NCI-H526 (cell line): ENCODE results near the gene FGF11.
A peak's percentile ranks its signal among the peaks of the same experiment; 100 is the strongest.
"Not testable (repeated sequence)": the region's sequence is repeated elsewhere in the genome, so short reads cannot be mapped to it uniquely, and the experiment has no call there.

Source experiments
- DNase-seq, 2 experiments: peaks; one replicate each; lab custom pipeline; 2025; lab: John Stamatoyannopoulos, UW

FGF11 gene

DNA sequence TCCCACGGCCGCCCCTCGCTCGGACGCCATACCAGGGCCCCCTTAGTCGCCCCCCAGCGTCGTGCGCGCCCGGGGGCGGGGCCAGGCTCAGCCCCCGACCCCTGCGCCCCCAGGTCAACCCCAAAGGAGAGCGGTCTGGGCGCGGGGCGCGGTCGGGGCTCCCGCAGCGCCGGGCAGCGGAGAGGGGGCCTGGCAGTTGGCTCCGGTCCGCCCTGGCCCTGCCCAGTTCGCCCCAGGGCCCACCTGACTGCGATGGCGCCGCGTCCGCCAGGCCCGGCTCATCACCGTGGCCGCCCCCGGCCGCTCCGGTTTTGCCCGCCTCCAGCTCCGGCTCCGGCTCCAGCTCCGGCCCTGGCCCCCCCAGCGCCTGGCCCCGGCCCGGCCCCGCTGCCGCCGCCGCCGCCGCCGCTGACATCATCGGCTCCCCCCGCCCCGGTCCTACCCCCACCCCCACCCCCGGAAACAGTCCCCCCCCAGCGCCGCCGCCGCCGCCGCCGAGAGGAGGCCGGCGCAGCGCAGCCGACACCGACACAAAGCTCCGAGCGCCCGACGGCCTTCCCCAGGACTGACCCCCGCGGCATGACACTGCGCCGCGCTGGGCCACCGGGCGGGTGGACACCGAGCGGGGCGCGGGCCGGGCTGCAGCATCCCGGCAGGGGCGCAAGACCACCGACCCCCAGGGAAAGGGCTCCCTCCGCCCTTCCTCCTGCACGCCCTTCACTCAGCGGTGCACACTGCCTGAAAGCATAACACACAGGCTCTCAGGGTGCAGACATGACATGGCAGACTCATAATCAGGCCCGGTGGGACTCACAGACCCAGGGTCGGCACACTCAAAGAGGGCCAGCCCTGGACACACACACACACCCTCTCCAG lies 40.1 kb downstream of the FGF11 start, which contains the start of gene ZBTB4:
Gene ZBTB4, minus strand, starts transcription at position 419 of the 876 bp plus-strand sequence. CDS start 12,830 bp downstream, outside the sequence.
- peak in 1 of 2 experiments; percentile 40 for DNase-seq

- DNase-seq, result no peak
Observed at GRCh38 chr17:7480089-7480384, 40.7 kb downstream of the FGF11 start.

- not testable (repeated sequence) for DNase-seq
Observed at GRCh38 chr17:7481275-7481674, 42.0 kb downstream of the FGF11 start, which contains the start of gene SLC35G6. Gene SLC35G6, plus strand, starts transcription at chr17:7481446. Its CDS starts 71 bp downstream, at chr17:7481517.

DNA sequence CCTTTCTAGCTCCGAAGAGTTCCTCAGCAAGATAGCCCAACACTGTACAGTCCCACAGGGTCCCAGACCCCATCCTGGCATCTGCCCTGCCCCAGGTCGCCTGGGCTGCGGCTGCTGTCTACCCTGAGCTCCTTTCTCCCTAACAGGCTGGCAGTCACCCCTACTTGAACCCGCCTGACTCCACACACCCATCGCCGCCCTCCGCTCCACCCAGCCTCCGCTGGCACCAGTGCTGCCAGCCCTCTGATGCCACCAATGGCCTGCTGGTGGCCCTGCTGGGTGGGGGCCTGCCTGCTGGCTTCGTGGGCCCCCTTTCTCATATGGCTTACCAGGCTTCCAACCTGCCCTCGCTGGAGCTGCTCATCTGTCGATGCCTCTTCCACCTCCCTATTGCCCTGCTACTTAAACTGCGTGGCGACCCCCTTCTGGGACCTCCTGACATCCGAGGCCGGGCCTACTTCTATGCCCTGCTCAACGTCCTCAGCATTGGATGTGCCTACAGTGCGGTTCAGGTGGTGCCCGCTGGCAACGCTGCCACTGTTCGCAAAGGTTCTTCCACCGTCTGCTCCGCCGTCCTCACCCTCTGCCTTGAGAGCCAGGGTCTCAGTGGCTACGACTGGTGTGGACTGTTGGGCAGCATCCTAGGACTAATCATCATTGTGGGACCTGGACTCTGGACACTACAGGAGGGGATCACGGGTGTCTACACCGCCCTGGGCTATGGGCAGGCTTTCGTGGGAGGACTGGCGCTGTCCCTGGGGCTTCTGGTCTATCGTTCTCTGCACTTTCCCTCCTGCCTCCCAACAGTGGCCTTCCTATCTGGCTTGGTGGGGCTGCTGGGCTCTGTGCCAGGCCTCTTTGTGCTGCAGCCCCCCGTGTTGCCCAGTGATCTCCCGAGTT lies 42.8 kb downstream of the FGF11 start:
- not testable (repeated sequence) for DNase-seq

GRCh38 chr17:7482742-7483088 lies 43.4 kb downstream of the FGF11 start:
- not testable (repeated sequence) for DNase-seq

- DNase-seq, result peak; percentile 89 to 91
Observed at GRCh38 chr17:7483255-7484066, 44.1 kb downstream of the FGF11 start.

DNA sequence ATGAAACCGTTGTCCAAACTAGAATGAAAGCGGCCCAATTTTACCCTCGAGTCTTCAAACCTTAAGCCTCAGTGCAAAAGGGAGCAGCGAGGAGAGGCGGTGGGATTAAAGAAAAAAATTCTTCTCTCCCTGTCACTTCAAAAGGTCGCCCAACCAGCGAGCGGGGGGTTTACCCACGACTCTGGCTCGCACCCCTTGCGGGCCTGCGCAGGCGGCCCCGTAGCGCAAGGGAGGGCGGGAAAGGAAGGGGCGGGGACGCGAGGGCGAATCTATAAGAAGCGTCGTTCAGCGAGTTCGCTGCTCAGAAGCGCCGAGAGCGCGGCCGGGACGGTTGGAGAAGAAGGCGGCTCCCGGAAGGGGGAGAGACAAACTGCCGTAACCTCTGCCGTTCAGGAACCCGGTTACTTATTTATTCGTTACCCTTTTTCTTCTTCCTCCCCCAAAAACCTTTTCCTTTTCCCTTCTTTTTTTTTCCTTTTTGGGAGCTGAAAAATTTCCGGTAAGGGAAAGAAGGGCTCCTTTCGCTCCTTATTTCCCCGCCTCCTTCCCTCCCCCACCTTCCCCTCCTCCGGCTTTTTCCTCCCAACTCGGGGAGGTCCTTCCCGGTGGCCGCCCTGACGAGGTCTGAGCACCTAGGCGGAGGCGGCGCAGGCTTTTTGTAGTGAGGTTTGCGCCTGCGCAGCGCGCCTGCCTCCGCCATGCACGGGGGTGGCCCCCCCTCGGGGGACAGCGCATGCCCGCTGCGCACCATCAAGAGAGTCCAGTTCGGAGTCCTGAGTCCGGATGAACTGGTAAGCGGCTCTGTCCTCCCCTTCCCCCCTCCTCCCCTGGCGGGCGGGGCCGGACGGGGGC lies 45.0 kb downstream of the FGF11 start, which contains the start of gene POLR2A:
Gene POLR2A, plus strand, starts transcription at position 300 of the 852 bp plus-strand sequence.
- DNase-seq, result peak; percentile 93 to 94

GRCh38 chr17:7484919-7485377 lies 45.6 kb downstream of the FGF11 start:
- DNase-seq, result no peak

DNA sequence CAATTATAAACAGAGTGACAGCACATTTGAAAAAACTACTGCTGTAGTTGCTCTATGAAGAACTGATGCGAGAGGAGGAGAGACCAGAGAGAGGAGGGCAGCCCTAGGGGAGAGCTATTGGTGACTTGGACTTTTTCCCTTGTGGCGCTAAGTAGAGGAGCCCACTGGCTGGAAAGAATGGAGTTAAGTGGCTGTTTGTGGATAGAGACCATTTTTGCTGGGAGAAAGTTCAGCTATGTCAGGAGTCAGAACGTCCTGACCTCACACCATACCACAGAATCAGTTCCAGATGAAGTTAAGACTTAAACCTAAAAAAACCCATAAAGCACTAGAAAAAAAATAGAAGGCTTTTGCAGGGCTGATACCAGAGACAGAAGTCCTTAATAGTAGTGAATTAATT lies 46.9 kb downstream of the FGF11 start:
- no peak for DNase-seq

DNA sequence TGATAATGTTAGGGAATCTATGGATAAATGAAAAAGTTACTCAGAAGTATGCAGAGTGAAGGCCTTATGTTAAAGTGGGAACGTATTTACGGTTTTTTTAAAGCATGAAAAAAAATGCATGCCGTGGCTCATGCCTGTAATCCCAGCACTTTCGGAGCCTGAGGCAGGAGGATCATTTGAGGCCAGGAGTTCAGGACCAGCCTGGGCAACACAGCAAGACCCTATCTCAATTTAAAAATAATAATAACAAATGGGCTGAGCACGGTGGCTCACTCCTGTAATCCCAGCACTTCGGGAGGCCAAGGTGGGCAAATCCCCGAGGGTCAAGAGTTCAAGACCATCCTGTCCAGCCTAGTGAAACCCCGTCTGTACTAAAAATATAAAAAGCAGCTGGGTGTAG lies 50.8 kb downstream of the FGF11 start:
- no peak for DNase-seq

- no peak for DNase-seq
Observed at GRCh38 chr17:7491583-7491982, 52.3 kb downstream of the FGF11 start.

DNA sequence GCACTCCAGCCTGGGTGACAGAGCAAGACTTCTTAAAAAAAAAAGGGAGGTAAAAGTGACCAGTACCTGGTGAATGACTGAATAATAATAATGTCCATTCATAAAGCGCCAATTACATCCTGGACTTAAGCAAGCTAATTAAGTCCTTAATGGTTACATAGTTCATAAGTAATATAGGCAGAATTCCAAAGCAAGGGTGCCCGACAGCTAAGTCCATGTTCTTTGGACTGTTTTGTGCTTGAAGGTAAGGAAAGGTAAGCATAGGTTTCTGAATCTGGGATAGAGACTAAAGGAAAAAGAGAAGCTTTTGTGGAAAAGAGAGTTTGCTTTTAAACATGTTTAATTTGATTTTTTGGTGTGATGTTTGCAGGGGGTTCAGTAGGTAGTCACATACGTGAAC lies 54.6 kb downstream of the FGF11 start:
- no peak for DNase-seq
